Chondrocyte (in vitro differentiated cells): Measurements from ENCODE around the gene CERK. TPM values are rescaled to one million over a fixed set of nuclear protein-coding genes. Genes with fewer than 3 reads are reported as not detected.

Experiments
- DNase-seq: peaks from one replicate; pipeline ENCODE4 v3.0.0; 2021; ENCODE audit warnings: mixed read lengths, low spot score
- H3K27ac Mint-ChIP-seq: one replicate; pipeline ENCODE4 v1.8.0; 2021; ENCODE audit warnings: mild to moderate bottlenecking, moderate library complexity, mixed read lengths; ENCODE audit not compliant: unreplicated experiment
- H3K27me3 Mint-ChIP-seq: 2 replicates; pipeline ENCODE4 v1.8.0; 2021; ENCODE audit warnings: low read depth, mixed read lengths
- H3K36me3 Mint-ChIP-seq: 2 replicates; pipeline ENCODE4 v1.8.0; 2021; ENCODE audit warnings: low read depth, mixed read lengths
- H3K4me1 Mint-ChIP-seq: 2 replicates; pipeline ENCODE4 v1.8.0; 2021; ENCODE audit warnings: low read depth, mild to moderate bottlenecking, mixed read lengths
- H3K4me3 Mint-ChIP-seq: one replicate; pipeline ENCODE4 v1.8.0; 2021; ENCODE audit warnings: mild to moderate bottlenecking, moderate library complexity, mixed read lengths; ENCODE audit not compliant: unreplicated experiment
- H3K9me3 Mint-ChIP-seq: 2 replicates; pipeline ENCODE4 v1.8.0; 2021; ENCODE audit warnings: low read depth, mixed read lengths
- total RNA-seq: library from RNA; stranded (reverse); gene quantifications from 3 replicates; pipeline ENCODE4 v1.2.1, GENCODE V29; 2021
- TF ChIP-seq, protein P1 (sequence below): fragments of 200-600 bp; sonication (generic); IDR thresholded peaks from 2 replicates; pipeline ENCODE4 v1.5.0; 2021; ENCODE audit warnings: antibody characterized with exemption, mild to moderate bottlenecking, moderate library complexity

Gene CERK
- total RNA-seq, 1 donor from 2014 or later: 28.8 TPM

DNA sequence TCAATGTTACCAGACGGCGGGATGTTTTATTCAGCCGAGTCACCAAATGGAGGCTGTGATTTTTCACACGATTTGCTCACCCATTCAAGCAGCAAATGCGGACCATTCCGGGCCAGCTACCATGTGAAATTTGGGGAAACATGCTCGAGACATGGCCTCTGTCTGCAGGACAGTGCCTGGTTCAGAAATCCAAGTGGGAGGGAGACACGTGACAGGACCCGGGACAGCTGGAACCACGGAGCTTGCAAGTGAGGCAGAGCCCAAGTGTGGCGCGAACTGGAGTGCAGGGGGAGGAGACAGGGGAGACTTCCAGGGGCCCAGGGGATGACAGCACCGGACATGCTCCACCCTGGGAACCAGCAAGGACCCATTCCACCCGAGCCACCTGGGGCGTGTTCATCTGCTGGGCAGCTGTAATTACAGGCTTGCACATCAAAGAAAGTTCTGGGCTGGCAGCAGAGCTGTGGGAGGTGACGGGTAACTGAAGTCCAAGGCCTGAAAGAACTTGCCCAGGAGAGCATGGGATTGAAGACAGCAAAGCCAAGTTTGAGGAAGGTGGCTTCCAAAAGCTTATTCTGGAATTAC lies 16.5 kb downstream of the CERK start:
- Mint-ChIP-seq H3K27ac (no peak overlapping the region), H3K4me3 (no peak overlapping the region)
- no peak for DNase-seq

DNA sequence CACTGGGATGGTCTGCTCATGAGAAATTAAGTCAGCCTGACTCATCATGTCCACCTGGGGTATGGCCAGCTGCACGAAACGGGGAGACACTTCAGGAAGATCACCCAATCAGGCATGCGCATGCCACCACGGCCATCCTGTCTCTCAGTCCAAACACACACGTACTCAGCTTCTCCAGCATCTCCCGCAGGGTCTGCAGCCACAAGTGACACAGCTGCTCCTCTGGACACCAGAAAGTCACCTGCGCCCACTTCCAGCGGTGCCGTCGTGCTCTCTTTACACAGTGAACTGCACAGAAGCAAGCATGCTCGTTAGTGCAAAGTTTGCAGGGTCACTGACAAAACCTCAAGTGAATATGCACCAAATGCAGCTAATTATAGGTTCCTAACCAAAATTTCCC lies 18.1 kb downstream of the CERK start:
- no peaks in the 10 kb centered on the region for H3K4me1 Mint-ChIP-seq
- TF ChIP-seq, protein P1, sequence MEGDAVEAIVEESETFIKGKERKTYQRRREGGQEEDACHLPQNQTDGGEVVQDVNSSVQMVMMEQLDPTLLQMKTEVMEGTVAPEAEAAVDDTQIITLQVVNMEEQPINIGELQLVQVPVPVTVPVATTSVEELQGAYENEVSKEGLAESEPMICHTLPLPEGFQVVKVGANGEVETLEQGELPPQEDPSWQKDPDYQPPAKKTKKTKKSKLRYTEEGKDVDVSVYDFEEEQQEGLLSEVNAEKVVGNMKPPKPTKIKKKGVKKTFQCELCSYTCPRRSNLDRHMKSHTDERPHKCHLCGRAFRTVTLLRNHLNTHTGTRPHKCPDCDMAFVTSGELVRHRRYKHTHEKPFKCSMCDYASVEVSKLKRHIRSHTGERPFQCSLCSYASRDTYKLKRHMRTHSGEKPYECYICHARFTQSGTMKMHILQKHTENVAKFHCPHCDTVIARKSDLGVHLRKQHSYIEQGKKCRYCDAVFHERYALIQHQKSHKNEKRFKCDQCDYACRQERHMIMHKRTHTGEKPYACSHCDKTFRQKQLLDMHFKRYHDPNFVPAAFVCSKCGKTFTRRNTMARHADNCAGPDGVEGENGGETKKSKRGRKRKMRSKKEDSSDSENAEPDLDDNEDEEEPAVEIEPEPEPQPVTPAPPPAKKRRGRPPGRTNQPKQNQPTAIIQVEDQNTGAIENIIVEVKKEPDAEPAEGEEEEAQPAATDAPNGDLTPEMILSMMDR: no peak
- H3K4me3 Mint-ChIP-seq: no peak overlapping the region
- H3K36me3 Mint-ChIP-seq: peaks cover 21% of the 10 kb centered on the region
- H3K27me3 Mint-ChIP-seq: no peaks in the 10 kb centered on the region
- no peak for DNase-seq
- H3K9me3 Mint-ChIP-seq: no peaks in the 10 kb centered on the region
- no peak overlapping the region for H3K27ac Mint-ChIP-seq

More for the DNA sequence above, 16.5 kb downstream of the CERK start:
- TF ChIP-seq, protein P1: no peak
- Mint-ChIP-seq H3K27me3 (no peaks in the 10 kb centered on the region), H3K4me1 (peaks cover 7% of the 10 kb centered on the region), H3K36me3 (peaks cover 18% of the 10 kb centered on the region), H3K9me3 (no peaks in the 10 kb centered on the region)

DNA sequence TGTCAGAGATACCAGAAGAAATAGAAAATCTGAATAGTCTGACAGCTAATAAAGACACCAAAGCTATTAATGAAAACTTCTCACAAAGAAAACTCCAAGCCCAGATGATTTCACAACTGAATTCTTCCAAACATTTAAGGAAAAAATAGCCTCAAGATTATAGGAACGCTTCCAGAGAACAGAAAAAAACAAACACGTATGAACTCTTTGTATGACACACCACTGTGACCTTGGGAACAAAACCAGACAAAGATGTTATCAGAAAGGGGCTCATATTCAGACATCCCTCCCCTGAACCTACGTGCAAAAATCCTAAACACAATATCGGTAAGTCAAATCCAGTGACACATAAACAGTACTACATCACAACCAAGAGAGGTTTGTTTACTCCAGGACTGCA lies 23.5 kb downstream of the CERK start:
- no peak overlapping the region for H3K4me3 Mint-ChIP-seq
- TF ChIP-seq, protein P1: no peak
- peaks cover 38% of the 10 kb centered on the region for H3K36me3 Mint-ChIP-seq
- H3K27me3 Mint-ChIP-seq: no peaks in the 10 kb centered on the region
- H3K9me3 Mint-ChIP-seq: no peaks in the 10 kb centered on the region
- DNase-seq: no peak
- H3K27ac Mint-ChIP-seq: no peak overlapping the region
- peaks cover 4% of the 10 kb centered on the region for H3K4me1 Mint-ChIP-seq

- H3K4me1 Mint-ChIP-seq: peaks cover 4% of the 10 kb centered on the region
- TF ChIP-seq, protein P1: no peak
Measured at GRCh38 chr22:46712288-46712687, 25.8 kb downstream of the CERK start.

GRCh38 chr22:46710806-46711205 lies 27.2 kb downstream of the CERK start:
- TF ChIP-seq, protein P1: no peak
- DNase-seq: no peak
- peaks cover 52% of the 10 kb centered on the region for H3K36me3 Mint-ChIP-seq
- no peaks in the 10 kb centered on the region for H3K9me3 Mint-ChIP-seq
- H3K27ac Mint-ChIP-seq: no peak overlapping the region
- H3K4me1 Mint-ChIP-seq: peaks cover 4% of the 10 kb centered on the region
- H3K27me3 Mint-ChIP-seq: no peaks in the 10 kb centered on the region
- no peak overlapping the region for H3K4me3 Mint-ChIP-seq

More at GRCh38 chr22:46712288-46712687, 25.8 kb downstream of the CERK start:
- H3K36me3 Mint-ChIP-seq: peaks cover 44% of the 10 kb centered on the region
- no peak overlapping the region for H3K4me3 Mint-ChIP-seq
- H3K9me3 Mint-ChIP-seq: no peaks in the 10 kb centered on the region
- no peaks in the 10 kb centered on the region for H3K27me3 Mint-ChIP-seq
- H3K27ac Mint-ChIP-seq: no peak overlapping the region
- DNase-seq: no peak
